Iris pigment epithelial cell (primary cell): ENCODE measurements around the gene ZNF175.

Source experiments
- DNase-seq: peaks from one replicate; pipeline ENCODE4 v3.0.0-alpha.2; 2011; ENCODE audit warnings: low read depth

Gene ZNF175

DNA sequence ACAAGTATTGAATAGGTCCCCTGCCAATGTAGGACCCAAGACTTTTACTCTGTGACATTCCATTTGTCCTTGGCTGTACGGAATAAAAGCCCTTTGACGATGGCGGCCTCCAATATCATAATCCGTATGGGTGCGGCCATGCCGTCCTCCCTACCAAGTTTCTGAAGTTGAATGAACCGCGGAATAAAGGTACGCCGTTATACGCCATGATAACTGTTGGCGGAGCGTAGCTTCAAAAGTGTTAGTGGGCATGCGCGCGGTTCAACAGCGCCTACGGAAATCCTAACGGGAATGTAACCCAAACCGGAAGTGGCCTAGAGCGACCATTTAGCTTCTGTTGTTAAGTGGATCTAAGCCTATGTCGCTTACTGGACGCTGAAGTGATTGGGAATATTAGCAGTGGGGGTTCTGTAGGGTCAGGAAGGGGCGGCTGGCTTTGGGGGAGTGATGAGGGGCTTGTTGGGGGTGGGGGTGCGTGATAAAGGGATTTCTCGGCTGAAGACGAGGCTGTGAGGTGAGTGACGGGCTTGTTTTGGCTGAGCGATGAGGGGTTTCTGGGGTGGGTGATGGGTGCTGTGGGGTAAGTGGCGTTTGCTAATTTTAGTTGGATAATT, at the start of gene ZNF175:
Gene ZNF175, plus strand, starts transcription at position 322 of the 614 bp plus-strand sequence. CDS start 2,047 bp downstream, outside the sequence.
- DNase-seq: peak; percentile 95

- DNase-seq: no peak
Measured at GRCh38 chr19:51521357-51521756, 49.7 kb upstream of the ZNF175 start.

DNA sequence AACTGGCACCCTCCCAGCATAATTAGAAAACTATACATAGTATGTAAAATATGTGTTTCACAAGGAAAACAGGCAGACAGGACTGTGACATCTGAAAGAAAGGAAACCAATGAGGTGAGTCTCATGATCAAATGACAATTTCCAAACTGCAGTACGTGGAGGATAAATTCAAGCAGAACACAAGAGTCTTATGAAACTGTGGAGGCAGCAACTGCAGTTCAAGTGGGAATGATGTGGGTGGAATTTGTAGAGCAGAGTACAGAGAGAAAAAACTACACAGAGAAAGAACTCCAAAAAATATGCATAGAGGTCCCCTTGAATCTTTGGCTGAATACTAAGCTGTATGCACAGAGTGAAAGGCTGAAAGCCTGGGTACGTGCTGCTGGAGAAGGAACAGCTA, 49.3 kb upstream of the ZNF175 start:
- no peak for DNase-seq

GRCh38 chr19:51524666-51525264, 46.3 kb upstream of the ZNF175 start:
- DNase-seq: no peak

DNA sequence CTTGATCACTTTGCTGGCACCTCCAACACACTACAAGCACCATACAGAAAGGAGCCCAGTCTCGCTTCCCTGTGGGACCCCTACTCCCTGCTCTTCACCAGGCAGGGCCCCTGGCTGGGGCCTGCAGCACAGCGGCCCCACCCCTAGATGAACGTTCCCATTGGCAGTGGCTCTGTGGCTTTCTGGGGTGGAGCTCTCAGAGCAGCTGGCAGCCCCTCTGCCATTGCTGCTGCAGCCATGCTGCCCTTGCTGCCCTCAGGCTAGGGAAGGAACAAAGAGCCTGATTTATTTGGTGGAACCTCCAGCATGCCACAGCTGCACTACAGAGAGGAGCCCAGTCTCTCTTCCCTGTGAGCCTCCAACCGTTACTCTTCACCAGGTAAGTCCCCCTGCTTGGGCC, 45.4 kb upstream of the ZNF175 start:
- DNase-seq: no peak

DNA sequence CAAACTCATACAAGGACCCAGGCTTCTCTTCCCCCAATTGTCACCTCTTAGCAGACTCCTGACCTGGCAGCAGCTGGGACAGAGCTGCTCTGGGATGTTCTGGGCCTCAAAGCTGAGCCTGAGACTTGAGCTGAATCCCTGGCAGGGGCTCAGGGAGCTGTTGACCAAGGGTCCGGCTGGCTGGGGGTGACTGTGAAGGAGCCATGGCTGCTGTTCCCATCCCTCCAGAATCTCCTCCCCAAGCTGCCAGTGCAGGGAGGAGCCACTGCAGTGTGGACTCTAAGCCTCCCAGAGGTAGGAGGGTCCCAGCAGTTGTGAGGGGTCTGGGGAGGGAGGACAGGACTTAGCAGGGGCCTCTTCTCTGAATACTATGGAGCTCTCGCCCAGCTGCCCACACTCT, 41.8 kb upstream of the ZNF175 start:
- no peak for DNase-seq

- no peak for DNase-seq
Measured at GRCh38 chr19:51530616-51531015, 40.5 kb upstream of the ZNF175 start.

GRCh38 chr19:51531349-51532315, 39.5 kb upstream of the ZNF175 start, which contains the start of gene SIGLEC6:
Gene SIGLEC6 (minus strand): TSS chr19:51531670. CDS start chr19:51531648, 22 bp downstream.
- DNase-seq: no peak

GRCh38 chr19:51535535-51535934, 35.5 kb upstream of the ZNF175 start:
- DNase-seq: no peak

DNA sequence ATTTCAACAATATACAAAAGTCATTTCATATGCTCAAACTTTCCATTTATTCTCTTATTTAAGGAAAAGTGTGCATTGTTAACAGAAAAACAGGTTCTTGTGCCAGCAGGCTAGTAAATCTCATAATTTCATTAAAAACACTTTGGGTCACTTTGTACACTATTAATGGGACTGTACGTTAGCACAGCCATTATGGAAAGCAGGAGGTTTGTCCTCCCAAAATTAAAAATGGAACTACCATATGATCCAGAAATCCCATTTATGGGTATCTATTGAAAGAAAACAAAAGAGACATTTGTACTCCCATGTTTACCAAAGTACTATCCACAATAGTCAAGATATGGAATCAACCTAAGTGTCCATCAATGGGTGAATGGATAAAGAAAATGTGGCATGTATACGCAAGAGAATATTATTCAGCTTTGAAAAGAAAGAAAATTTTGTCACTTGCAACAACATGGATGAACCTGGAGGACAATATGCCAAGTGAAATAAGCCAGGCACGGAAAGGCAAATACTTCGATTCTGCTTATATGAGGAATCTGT, 31.2 kb upstream of the ZNF175 start:
- no peak for DNase-seq

- DNase-seq: no peak
Measured at GRCh38 chr19:51541458-51542357, 29.4 kb upstream of the ZNF175 start.

DNA sequence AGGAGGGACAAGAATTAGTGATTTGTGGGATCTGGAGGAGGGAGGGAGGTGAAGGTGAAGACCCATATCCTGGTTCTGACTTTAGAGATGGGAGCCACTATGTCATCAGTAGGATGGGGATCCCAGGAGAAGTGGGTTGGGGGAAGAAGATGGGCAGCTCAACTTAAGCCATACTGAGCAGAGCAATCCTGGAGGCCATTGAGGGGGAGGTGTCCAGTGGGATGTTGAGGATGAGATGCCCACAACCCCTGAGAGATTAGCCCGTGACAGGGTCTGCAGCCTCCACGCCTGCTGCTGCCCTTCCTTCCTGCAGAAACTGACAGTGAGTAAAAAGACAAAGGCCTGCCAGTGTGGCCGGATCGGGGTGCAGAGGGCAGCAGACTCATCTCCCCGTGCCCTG, 28.4 kb upstream of the ZNF175 start:
- no peak for DNase-seq

DNA sequence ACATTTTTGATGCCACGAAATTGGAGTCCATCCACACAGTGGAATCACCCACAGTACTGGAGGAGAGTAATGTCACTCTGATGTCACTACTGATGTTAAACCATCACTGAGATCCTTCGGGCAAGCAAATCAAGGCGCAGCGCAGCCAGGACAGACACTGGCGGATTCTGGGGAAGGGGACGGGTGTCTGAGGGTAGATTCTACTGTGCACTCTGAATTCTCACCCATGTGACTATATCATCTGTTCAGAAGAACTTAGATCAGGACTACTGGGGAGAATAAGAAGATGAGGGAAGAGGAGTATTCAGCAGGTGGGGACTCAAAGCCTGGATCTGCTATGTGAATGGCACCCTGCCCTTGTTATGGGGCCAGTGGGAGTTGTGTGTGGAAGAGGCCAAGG, 27.0 kb upstream of the ZNF175 start:
- no peak for DNase-seq

DNA sequence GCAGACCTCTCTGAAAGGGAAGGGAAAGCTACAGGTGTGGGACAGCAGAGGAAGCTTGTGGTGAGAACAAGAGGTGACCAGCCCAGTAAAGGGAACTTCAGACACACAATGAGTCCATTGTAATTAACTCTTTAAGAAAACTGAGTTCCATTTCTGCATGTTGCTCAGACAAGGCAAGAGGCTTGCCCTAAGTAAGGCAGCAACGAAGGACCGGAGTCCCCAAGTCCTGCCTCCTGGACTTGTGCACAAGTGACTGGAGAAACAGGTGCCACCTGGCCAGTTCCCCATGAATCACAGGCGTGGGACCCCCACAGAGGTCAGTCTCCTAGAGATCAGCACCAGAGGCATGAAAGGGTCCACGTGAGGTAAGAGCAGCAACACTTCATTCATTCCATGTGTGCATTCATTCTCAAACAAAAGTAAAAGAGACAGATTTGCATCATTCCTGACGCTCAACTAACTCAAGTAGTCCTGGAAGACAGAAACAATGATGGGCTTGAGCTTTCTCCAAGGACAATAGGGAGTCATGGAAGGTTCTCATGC, 24.9 kb upstream of the ZNF175 start:
- no peak for DNase-seq

- peak; percentile 22 for DNase-seq
Measured at GRCh38 chr19:51546650-51547396, 24.3 kb upstream of the ZNF175 start.

DNA sequence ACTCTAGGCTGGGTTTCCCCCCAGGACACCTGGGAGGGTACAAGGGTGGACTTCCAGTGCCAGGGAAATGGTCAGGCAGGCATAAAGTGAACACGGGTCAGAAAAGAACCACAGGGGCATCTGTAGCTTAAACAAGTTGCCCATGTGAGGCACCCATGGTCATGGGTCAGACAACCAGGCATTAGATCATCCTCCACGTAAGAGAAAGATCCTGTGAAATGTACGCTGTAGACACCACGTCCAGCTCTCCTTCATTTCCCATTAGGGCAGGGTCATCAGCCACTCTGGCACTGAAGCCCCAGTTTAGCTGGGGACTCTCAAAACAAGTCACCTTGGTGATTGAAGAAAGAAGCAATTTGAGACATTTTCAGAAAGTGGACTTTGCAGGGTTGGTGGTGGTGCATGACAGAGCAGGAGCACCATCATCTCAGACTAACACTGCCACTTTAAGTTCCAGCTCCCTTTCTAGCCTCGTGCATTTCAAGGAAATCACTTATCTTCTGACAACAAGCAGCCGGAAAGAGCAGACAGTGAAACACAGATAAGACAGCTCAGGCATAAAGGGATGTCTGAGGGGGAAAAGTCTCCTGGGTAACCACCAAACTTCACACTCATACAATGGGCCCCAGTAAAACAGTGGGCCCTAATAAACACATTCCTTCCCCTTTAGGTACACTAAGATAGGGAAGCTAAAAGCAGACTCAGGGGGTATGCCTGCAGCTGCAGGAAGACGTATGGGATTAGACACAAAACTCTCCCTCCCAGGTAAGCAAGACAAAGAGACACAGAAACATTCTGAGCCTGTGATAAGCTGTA, 23.5 kb upstream of the ZNF175 start:
- DNase-seq: no peak

DNA sequence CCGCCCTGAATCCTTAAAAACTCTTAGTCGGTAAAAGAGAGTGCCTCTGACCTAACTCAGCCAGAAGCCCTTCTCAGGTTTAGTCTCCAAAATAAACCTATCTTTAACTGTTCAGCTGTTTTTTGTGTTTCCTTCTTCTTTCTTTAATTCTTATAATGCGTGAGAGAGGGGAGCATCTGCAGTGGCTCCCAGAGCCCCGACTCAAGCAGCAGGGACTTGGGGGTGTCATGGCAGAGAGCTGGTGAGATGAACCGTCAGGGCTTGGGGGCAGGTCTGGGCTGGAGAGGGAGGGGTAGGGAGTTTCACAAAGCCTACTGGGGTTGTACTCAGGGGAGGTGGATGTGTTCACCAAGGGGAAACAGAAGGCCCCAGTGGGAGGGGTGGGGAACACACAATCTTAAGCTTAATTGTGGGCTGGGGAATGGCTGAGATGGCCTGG, 22.9 kb upstream of the ZNF175 start:
- no peak for DNase-seq

GRCh38 chr19:51548891-51549305, 22.2 kb upstream of the ZNF175 start:
- no peak for DNase-seq

DNA sequence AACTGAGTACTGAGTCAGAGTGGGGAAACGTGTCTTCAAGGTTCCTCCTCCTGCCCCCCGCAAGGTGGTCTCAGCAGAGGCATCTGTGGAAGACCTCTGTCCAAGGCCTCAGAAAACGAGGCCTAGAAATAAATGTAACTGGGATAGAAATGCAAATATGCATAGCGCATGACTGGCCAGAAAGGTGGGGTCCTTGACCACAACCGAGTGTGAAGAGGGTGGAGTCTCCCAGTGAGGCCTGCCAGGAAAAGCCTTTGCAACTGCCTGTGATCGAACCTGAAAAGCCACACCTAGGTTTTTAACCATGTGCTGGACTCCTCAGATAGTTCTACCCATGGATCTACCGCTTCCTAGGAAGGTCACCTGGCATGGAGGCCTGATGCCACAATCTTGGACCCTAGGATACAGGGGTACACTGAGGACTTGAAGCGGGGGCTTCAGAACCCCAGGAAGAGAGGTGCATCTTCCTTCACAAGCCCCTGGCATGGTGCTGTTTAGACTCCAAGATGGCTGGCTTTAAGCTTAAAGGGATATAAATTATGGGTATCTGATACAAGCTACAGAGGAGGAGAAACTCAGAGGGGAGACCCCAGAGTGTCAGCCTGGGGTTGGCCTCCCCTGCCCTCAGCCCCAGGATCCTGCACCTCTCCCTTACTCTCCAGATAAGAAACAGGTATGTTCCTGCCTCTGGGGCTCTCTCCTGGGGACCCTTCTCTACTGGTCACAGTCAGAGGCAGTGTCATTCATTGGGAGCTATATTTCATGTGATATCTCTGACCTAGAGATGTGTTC, 21.4 kb upstream of the ZNF175 start:
- no peak for DNase-seq
